Chondrocyte (in vitro differentiated cells): ENCODE measurements around the gene LAPTM4A. TPM values are rescaled to one million over a fixed set of nuclear protein-coding genes. Genes with fewer than 3 reads are reported as not detected.
"Not testable (repeated sequence)": the region's sequence is repeated elsewhere in the genome, so short reads cannot be mapped to it uniquely, and the experiment has no call there.

ENCODE experiments used
- DNase-seq: peaks from one replicate; pipeline ENCODE4 v3.0.0; 2021; ENCODE audit warnings: mixed read lengths, low spot score
- H3K27ac Mint-ChIP-seq: one replicate; pipeline ENCODE4 v1.8.0; 2021; ENCODE audit warnings: mild to moderate bottlenecking, moderate library complexity, mixed read lengths; ENCODE audit not compliant: unreplicated experiment
- H3K27me3 Mint-ChIP-seq: 2 replicates; pipeline ENCODE4 v1.8.0; 2021; ENCODE audit warnings: low read depth, mixed read lengths
- H3K36me3 Mint-ChIP-seq: 2 replicates; pipeline ENCODE4 v1.8.0; 2021; ENCODE audit warnings: low read depth, mixed read lengths
- H3K4me1 Mint-ChIP-seq: 2 replicates; pipeline ENCODE4 v1.8.0; 2021; ENCODE audit warnings: low read depth, mild to moderate bottlenecking, mixed read lengths
- H3K4me3 Mint-ChIP-seq: one replicate; pipeline ENCODE4 v1.8.0; 2021; ENCODE audit warnings: mild to moderate bottlenecking, moderate library complexity, mixed read lengths; ENCODE audit not compliant: unreplicated experiment
- H3K9me3 Mint-ChIP-seq: 2 replicates; pipeline ENCODE4 v1.8.0; 2021; ENCODE audit warnings: low read depth, mixed read lengths
- CTCF ChIP-seq: fragments of 200-600 bp; sonication (generic); IDR thresholded peaks from 2 replicates; pipeline ENCODE4 v1.5.0; 2021; ENCODE audit warnings: antibody characterized with exemption, mild to moderate bottlenecking, moderate library complexity
- total RNA-seq: library from RNA; stranded (reverse); gene quantifications from 3 replicates; pipeline ENCODE4 v1.2.1, GENCODE V29; 2021

Gene LAPTM4A
- total RNA-seq, 1 donor from 2014 or later = 404 TPM

DNA sequence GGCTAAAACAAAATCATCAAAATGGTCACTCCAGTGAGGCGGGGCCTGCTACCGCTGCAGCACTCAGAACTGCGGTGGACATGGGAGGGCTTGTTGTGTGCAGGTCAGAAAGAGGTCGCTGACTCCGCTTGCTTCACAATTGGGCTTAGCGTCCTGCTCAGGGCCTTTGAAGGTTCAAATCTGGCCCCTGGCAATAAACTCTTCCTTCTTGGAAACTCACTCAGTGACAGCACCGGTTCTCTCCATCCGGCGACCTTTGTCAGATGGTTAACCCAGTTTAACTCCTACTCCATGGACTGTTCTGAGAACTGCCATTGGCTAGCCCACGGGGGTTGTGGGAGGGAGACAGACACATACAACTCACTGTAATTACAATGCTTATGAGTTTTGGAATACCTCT, 29.0 kb upstream of the LAPTM4A start:
- no peaks in the 10 kb centered on the region for H3K9me3 Mint-ChIP-seq
- no peak for TF ChIP-seq CTCF
- no peak overlapping the region for H3K27ac Mint-ChIP-seq
- H3K27me3 Mint-ChIP-seq = no peaks in the 10 kb centered on the region
- H3K4me3 Mint-ChIP-seq = no peak overlapping the region
- H3K36me3 Mint-ChIP-seq = no peaks in the 10 kb centered on the region
- no peak for DNase-seq
- H3K4me1 Mint-ChIP-seq = no peaks in the 10 kb centered on the region

GRCh38 chr2:20079546-20080115, 28.2 kb upstream of the LAPTM4A start:
- Mint-ChIP-seq H3K27me3 (no peaks in the 10 kb centered on the region), H3K36me3 (no peaks in the 10 kb centered on the region), H3K4me3 (no peak overlapping the region), H3K27ac (no peak overlapping the region), H3K9me3 (no peaks in the 10 kb centered on the region), H3K4me1 (no peaks in the 10 kb centered on the region)
- DNase-seq = no peak
- no peak for TF ChIP-seq CTCF

- H3K27ac Mint-ChIP-seq = no peak overlapping the region
- no peaks in the 10 kb centered on the region for H3K9me3 Mint-ChIP-seq
- no peaks in the 10 kb centered on the region for H3K27me3 Mint-ChIP-seq
- H3K4me3 Mint-ChIP-seq = no peak overlapping the region
- H3K36me3 Mint-ChIP-seq = no peaks in the 10 kb centered on the region
- no peak for DNase-seq
- H3K4me1 Mint-ChIP-seq = peaks cover 10% of the 10 kb centered on the region
- TF ChIP-seq CTCF = no peak
Observed at GRCh38 chr2:20077411-20077940, 26.0 kb upstream of the LAPTM4A start.

DNA sequence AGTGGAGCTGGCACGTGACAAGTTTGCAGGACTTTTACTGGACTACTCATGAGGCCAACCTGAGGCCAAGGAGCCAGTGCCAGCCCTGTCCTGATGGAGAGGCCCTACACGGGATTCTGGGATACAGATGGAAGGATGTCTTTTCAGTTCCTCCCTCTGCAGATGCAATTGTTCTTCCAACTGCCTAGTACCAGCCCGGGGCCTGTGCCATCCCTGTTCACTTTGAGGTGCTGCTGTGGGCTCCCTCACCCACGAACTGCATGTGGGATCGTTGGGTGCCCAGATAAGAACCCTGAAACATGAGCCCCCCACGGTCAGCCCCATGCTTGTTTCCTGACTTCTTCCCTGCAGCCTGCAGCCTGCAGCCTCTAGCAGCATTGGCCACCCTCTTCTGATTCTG, 25.3 kb upstream of the LAPTM4A start:
- Mint-ChIP-seq H3K27ac (no peak overlapping the region), H3K27me3 (no peaks in the 10 kb centered on the region), H3K4me1 (peaks cover 18% of the 10 kb centered on the region), H3K4me3 (no peak overlapping the region), H3K9me3 (no peaks in the 10 kb centered on the region), H3K36me3 (no peaks in the 10 kb centered on the region)
- no peak for DNase-seq
- no peak for TF ChIP-seq CTCF

- Mint-ChIP-seq H3K4me3 (no peak overlapping the region), H3K4me1 (peaks cover 35% of the 10 kb centered on the region), H3K9me3 (no peaks in the 10 kb centered on the region), H3K36me3 (no peaks in the 10 kb centered on the region), H3K27ac (no peak overlapping the region), H3K27me3 (no peaks in the 10 kb centered on the region)
- no peak for TF ChIP-seq CTCF
- no peak for DNase-seq
Observed at GRCh38 chr2:20074901-20075300, 23.5 kb upstream of the LAPTM4A start.

- not testable (repeated sequence) for H3K9me3 Mint-ChIP-seq, H3K27me3 Mint-ChIP-seq, H3K4me3 Mint-ChIP-seq, H3K27ac Mint-ChIP-seq, DNase-seq, H3K36me3 Mint-ChIP-seq
- H3K4me1 Mint-ChIP-seq = peaks cover 36% of the 10 kb centered on the region
Observed at GRCh38 chr2:20074046-20074648, 22.7 kb upstream of the LAPTM4A start.
